Body of pancreas (tissue), 4 donors: ENCODE measurements around the gene AGXT. TPM values are rescaled to one million over a fixed set of nuclear protein-coding genes. Genes with fewer than 3 reads are reported as not detected.

Experiments used
- ATAC-seq: fragments of 150-250 bp; one replicate; pipeline ENCODE4 v1.9.1; 2016
- DNase-seq, 4 donors: peaks; one replicate each; pipeline ENCODE4 v3.0.0-alpha.2; 2019
- H3K27ac ChIP-seq, 4 donors: fragments of 200-600 bp; sonication (generic); 1 replicate in 3 of 4; 2 replicates in 1 of 4; pipeline versions ENCODE4 v1.5.1 to v1.6.1; 2016 to 2019; ENCODE audit warnings: mild to moderate bottlenecking in 1 of 4, mixed read lengths in 1 of 4, moderate library complexity in 1 of 4
- H3K27me3 ChIP-seq, 2 donors: fragments of 200-600 bp; sonication (generic); one replicate each; pipeline ENCODE4 v1.6.0; 2016; ENCODE audit warnings: mild to moderate bottlenecking in 1 of 2
- H3K36me3 ChIP-seq, 2 donors: fragments of 200-600 bp; sonication (generic); replicated peaks in 1 of 2; 2 replicates each; pipeline ENCODE4 v1.5.1; 2016; ENCODE audit warnings: low read depth in 2 of 2; ENCODE audit not compliant: insufficient read depth in 1 of 2
- H3K4me1 ChIP-seq: fragments of 200-600 bp; sonication (generic); one replicate; pipeline ENCODE4 v1.6.0; 2016
- H3K4me3 ChIP-seq, 2 donors: fragments of 200-600 bp; sonication (generic); 1 replicate in 1 of 2; 2 replicates in 1 of 2; pipeline ENCODE4 v1.5.1; 2016 to 2019
- H3K9me3 ChIP-seq, 3 donors: fragments of 200-600 bp; sonication (generic); 1 replicate in 2 of 3; 2 replicates in 1 of 3; pipeline ENCODE4 v1.5.1; 2016
- POLR2A ChIP-seq, 3 donors: fragments of 450-650 bp; IDR thresholded peaks; one replicate each; pipeline ENCODE4 v1.6.1; 2016; ENCODE audit warnings: antibody characterized with exemption in 3 of 3, mild to moderate bottlenecking in 2 of 3
- WGBS, 2 donors: methylation state at CpG; one replicate each; pipeline ENCODE4 v1.1.5; 2017; 5-methylcytosine and 5-hydroxymethylcytosine counted together
- intact Hi-C: fragments of 100-400 bp; cut with DNase I; formaldehyde crosslinking; loops from one replicate; pipeline ENCODE4 v1.15.1; 2023
- total RNA-seq, 2 donors: library from RNA; depleted of rRNA; stranded (reverse); fragments of >200 nt; gene quantifications; one replicate each; pipeline ENCODE4 v1.1.0, GENCODE V29; 2016
- TF ChIP-seq, protein P1 (sequence below), 7 experiments: fragments of 450-650 bp in 4 of 7; fragments of 200-600 bp in 3 of 7; sonication (generic) in 3 of 7; IDR thresholded peaks; one replicate each; pipeline ENCODE4 v1.5.1; 2016 to 2019; ENCODE audit warnings: antibody characterized with exemption in 7 of 7

Gene AGXT
- total RNA-seq, 2 donors from 2014 or later = 1.6 TPM; not detected in 1

DNA sequence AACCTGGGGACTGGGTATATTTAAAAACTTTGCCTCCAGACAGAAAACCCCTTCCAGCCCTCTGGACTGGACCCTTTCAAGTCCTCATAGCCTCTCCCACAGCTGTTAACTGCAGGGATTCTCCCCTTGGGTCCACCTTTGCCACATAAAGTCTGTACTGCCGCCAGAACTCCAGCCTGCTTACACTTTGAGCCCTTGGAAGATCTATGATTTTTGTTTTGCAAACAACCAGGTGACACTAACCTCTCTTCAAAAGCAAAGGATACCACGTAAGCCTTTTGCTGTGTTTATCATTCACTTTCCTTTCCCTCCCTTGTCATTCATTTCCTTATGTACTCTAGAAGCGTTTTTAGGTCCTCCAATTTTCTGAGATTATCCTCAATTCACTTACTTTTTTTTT lies 4.1 kb upstream of the AGXT start:
- no peaks in the 10 kb centered on the region for H3K27me3 ChIP-seq
- TF ChIP-seq, protein P1, sequence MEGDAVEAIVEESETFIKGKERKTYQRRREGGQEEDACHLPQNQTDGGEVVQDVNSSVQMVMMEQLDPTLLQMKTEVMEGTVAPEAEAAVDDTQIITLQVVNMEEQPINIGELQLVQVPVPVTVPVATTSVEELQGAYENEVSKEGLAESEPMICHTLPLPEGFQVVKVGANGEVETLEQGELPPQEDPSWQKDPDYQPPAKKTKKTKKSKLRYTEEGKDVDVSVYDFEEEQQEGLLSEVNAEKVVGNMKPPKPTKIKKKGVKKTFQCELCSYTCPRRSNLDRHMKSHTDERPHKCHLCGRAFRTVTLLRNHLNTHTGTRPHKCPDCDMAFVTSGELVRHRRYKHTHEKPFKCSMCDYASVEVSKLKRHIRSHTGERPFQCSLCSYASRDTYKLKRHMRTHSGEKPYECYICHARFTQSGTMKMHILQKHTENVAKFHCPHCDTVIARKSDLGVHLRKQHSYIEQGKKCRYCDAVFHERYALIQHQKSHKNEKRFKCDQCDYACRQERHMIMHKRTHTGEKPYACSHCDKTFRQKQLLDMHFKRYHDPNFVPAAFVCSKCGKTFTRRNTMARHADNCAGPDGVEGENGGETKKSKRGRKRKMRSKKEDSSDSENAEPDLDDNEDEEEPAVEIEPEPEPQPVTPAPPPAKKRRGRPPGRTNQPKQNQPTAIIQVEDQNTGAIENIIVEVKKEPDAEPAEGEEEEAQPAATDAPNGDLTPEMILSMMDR (IDR thresholded peaks at IDR 0.05) = no peak
- TF ChIP-seq POLR2A (IDR thresholded peaks at IDR 0.05) = no peak
- intact Hi-C loops = no loop called here
- DNase-seq = no peak
- H3K36me3 ChIP-seq = no peaks in the 10 kb centered on the region
- H3K27ac ChIP-seq = no peak overlapping the region
- H3K4me3 ChIP-seq = no peak overlapping the region
- H3K4me1 ChIP-seq = no peaks in the 10 kb centered on the region
- WGBS, 2 donors = 86 to 88% methylated on average over 3 of the region's 3 CpGs
- no peak for ATAC-seq
- no peaks in the 10 kb centered on the region for H3K9me3 ChIP-seq

DNA sequence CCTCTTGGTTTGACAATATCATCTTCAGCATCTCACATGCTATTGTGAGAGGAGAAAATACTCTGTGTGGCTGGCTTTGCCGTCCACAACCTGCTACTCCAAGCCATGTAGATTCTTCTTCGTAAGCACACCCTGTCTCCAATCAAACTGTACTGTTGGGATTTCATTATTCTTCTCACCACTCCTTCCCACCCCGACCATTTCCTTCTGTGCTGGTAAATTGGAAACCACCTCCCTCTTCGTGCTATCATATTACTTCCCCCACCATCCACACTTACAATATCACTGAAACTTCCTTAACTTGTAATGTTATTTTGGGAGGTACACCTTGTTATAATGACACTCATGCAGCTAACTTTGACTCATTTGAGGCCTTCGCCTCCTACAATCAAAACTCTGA lies 3.2 kb upstream of the AGXT start:
- no peaks in the 10 kb centered on the region for H3K9me3 ChIP-seq
- no peaks in the 10 kb centered on the region for H3K36me3 ChIP-seq
- intact Hi-C loops = no loop called here
- ATAC-seq (no peak), DNase-seq (no peak)
- no peak overlapping the region for H3K4me3 ChIP-seq
- WGBS, 2 donors = 80 to 86% methylated on average over 5 of the region's 5 CpGs
- TF ChIP-seq, protein P1 (IDR thresholded peaks at IDR 0.05) = no peak
- no peak for TF ChIP-seq POLR2A (IDR thresholded peaks at IDR 0.05)
- no peaks in the 10 kb centered on the region for H3K4me1 ChIP-seq
- no peaks in the 10 kb centered on the region for H3K27me3 ChIP-seq
- H3K27ac ChIP-seq = no peak overlapping the region

DNA sequence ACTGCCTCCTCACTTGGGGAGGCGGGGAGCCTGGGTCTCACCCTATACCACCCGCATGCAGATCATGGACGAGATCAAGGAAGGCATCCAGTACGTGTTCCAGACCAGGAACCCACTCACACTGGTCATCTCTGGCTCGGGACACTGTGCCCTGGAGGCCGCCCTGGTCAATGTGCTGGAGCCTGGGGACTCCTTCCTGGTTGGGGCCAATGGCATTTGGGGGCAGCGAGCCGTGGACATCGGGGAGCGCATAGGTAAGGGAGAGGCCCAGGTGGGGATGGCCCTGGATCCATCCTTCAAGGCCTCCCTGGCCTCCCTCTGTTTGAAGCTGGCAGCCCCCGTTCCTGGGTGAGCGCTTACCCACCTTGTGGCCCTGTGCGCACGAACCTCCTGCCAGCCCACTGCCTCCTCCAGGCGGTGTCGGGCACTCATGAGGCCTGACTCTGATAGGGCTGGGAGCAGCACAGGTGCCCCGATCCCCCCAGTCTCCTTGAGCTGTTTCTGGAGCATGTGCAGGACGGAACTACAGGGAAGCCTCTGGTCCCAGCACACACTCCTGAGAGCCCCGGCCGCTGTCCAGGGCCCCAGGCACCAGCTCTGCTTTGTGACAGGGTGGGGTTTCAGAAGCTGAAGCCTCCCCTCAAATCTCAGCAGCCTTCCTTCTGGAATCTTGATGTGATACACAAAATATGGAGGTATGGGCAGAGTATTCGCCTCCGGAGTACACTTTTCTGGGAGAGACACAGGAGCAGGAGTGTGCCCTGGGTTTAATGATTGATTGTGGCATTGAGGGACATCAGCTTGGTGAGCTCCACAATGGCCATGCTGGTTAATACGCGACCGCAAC lies 708 bp downstream of the AGXT start:
- intact Hi-C loops = no loop called here
- H3K4me3 ChIP-seq = no peak overlapping the region
- no peak for ATAC-seq
- 87 to 90% methylated on average over 19 to 21 of the region's 25 CpGs for whole genome bisulfite sequencing, 2 donors
- H3K27ac ChIP-seq = no peak overlapping the region
- no peaks in the 10 kb centered on the region for H3K4me1 ChIP-seq
- no peak for TF ChIP-seq POLR2A (IDR thresholded peaks at IDR 0.05)
- TF ChIP-seq, protein P1 (IDR thresholded peaks at IDR 0.05) = no peak
- DNase-seq = no peak
- no peaks in the 10 kb centered on the region for H3K9me3 ChIP-seq
- no peaks in the 10 kb centered on the region for H3K27me3 ChIP-seq
- H3K36me3 ChIP-seq = no peaks in the 10 kb centered on the region

DNA sequence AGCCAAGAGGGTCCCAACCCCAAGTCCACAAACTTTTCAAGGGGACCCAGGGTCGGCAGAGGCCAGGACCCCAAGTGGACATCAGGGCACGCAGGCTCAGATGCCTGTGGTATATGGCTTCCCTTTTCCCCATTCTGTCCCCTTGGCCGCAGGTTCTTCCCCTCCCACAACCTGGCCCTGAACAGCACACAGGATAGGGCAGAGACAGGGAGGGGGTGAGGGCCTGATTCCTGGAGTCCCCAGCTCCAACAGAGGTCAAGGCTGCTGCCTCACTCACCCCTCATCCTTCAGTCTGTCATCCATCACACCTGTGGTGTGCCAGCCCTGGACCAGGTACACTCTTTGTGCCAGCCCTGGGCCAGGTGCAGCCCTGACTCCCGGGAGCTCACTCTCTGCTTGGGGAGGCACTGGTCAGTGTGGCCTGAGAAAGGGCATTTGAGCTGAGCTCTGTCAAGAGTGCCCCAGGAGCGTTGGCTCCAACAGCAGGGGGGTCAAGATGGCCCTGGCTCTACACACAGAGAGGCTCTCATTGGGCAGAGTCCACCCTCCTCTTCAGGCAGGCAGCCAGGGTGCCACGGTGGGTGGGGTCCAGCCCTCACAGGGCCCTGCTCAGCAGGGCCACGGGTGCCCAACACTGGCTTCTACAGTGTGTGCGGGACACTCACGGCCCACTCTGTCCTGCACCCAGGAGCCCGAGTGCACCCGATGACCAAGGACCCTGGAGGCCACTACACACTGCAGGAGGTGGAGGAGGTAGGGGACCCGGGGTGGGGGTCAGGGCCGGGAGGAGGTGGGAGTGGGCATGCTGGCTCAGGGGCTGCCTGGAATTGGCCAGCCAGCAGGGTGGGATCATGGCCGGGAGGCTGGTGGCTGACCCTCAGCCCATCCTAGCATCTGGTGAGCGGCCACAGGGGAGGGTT lies 1.6 kb downstream of the AGXT start:
- Histone ChIP-seq H3K4me3 (no peak overlapping the region), H3K4me1 (no peaks in the 10 kb centered on the region), H3K9me3 (no peaks in the 10 kb centered on the region), H3K27ac (no peak overlapping the region), H3K27me3 (no peaks in the 10 kb centered on the region), H3K36me3 (no peaks in the 10 kb centered on the region)
- intact Hi-C loops = no loop called here
- no peak for TF ChIP-seq POLR2A (IDR thresholded peaks at IDR 0.05)
- TF ChIP-seq, protein P1 (IDR thresholded peaks at IDR 0.05) = no peak
- 72 to 77% methylated on average over 8 to 15 of the region's 15 CpGs for WGBS, 2 donors
- DNase-seq (no peak), ATAC-seq (no peak)
